ENCODE data around the gene EFCAB12. TPM values are rescaled to one million over a fixed set of nuclear protein-coding genes. Genes with fewer than 3 reads are reported as not detected.

The EFCAB12 gene
- total and polyA plus RNA-seq, 7 donors: 0.04 to 0.30 TPM; not detected in 5

DNA sequence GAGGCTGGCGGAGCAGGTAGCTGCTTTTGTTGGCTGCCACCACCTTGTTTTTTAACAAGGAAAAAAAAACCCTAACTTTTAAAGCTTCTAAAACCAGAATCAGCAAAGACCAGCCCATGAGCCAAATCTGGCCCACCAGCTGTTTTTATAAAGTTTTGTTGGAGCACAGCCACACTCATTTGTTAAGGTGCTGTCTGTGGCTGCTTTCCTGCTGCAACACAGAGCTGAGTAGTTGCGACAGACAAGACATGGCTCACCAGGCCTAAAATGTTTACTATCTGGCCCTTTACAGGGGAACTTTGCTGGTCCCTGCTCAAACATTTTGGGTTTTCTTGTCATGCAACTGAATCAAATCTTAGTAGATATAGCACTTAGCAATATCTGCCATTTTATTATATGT is 18.9 kb downstream of the EFCAB12 start:
- Histone ChIP-seq H3K27ac (no peak overlapping the region), H3K36me3 (ENCODE audit: insufficient read depth in 1 of 2, low read depth in 1 of 2) (no peaks in the 10 kb centered on the region), H3K9me3 (no peaks in the 10 kb centered on the region), H3K4me1 (no peaks in the 10 kb centered on the region), H3K27me3 (ENCODE audit: insufficient read depth in 3 of 3, low read length in 2 of 3) (no peaks in the 10 kb centered on the region), H3K4me3 (no peak overlapping the region)
- WGBS, 3 donors: 67 to 73% (median 70%) methylated on average over 2 of the region's 2 CpGs
- intact Hi-C loops (cut with DNase I): no loop called here
- no peak for ATAC-seq
- no peak for DNase-seq
- TF ChIP-seq, protein P1, sequence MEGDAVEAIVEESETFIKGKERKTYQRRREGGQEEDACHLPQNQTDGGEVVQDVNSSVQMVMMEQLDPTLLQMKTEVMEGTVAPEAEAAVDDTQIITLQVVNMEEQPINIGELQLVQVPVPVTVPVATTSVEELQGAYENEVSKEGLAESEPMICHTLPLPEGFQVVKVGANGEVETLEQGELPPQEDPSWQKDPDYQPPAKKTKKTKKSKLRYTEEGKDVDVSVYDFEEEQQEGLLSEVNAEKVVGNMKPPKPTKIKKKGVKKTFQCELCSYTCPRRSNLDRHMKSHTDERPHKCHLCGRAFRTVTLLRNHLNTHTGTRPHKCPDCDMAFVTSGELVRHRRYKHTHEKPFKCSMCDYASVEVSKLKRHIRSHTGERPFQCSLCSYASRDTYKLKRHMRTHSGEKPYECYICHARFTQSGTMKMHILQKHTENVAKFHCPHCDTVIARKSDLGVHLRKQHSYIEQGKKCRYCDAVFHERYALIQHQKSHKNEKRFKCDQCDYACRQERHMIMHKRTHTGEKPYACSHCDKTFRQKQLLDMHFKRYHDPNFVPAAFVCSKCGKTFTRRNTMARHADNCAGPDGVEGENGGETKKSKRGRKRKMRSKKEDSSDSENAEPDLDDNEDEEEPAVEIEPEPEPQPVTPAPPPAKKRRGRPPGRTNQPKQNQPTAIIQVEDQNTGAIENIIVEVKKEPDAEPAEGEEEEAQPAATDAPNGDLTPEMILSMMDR (IDR thresholded peaks at IDR 0.05): no peak

DNA sequence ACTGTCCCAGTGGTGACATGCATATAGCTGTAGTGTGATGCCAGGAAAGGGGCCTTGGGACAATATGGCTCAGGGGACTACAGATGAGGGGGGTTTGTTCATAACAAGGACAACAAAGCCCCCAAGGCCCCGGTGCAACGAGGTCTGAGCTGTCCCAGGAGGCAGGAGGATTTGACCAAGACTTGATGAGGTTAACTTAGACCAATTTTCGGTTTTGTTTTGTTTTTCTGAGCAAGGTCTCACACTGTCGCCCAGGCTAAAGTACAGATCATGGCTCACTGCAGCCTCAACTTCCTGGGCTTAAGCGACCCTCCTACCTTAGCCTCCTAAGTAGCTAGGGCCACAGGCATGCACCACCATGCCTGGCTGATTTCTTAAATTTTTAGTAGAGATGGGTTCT is 23.8 kb downstream of the EFCAB12 start:
- intact Hi-C loops (cut with DNase I): no loop called here
- Histone ChIP-seq H3K27ac (no peak overlapping the region), H3K27me3 (ENCODE audit: insufficient read depth in 3 of 3, low read length in 2 of 3) (no peaks in the 10 kb centered on the region), H3K36me3 (ENCODE audit: insufficient read depth in 1 of 2, low read depth in 1 of 2) (no peaks in the 10 kb centered on the region), H3K9me3 (no peaks in the 10 kb centered on the region), H3K4me3 (no peak overlapping the region), H3K4me1 (no peaks in the 10 kb centered on the region)
- WGBS, 3 donors: 79 to 85% (median 84%) methylated on average over 5 of the region's 5 CpGs
- TF ChIP-seq, protein P1 (IDR thresholded peaks at IDR 0.05): no peak
- ATAC-seq (no peak), DNase-seq (no peak)

DNA sequence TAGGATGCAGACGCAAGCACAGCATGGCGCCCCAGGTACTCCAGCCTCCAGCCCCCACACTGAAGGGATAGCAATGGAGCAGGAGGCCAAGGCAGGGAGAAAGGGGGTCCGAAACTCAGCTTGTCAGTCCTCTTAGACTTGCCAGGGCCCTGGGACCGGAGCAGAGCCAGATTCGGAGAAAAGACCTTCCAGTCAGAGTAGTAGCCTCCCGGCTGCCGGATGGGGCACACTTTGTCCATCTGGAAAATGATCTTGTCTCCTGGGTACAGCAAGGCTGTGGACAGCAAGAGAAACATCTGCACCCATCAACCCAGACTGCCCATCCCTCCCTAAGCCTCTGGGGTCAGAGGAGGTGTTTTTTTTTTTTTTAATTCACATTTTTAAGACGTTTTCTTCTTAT is 24.3 kb downstream of the EFCAB12 start:
- no peaks in the 10 kb centered on the region for H3K4me1 ChIP-seq
- no peaks in the 10 kb centered on the region for H3K27me3 ChIP-seq (ENCODE audit: insufficient read depth in 3 of 3, low read length in 2 of 3)
- intact Hi-C loops (cut with DNase I): no loop called here
- H3K9me3 ChIP-seq: no peaks in the 10 kb centered on the region
- DNase-seq (no peak), ATAC-seq (no peak)
- H3K4me3 ChIP-seq: no peak overlapping the region
- TF ChIP-seq, protein P1 (IDR thresholded peaks at IDR 0.05): no peak
- WGBS, 3 donors: 78 to 87% (median 80%) methylated on average over 8 of the region's 8 CpGs
- no peaks in the 10 kb centered on the region for H3K36me3 ChIP-seq (ENCODE audit: insufficient read depth in 1 of 2, low read depth in 1 of 2)
- H3K27ac ChIP-seq: no peak overlapping the region

DNA sequence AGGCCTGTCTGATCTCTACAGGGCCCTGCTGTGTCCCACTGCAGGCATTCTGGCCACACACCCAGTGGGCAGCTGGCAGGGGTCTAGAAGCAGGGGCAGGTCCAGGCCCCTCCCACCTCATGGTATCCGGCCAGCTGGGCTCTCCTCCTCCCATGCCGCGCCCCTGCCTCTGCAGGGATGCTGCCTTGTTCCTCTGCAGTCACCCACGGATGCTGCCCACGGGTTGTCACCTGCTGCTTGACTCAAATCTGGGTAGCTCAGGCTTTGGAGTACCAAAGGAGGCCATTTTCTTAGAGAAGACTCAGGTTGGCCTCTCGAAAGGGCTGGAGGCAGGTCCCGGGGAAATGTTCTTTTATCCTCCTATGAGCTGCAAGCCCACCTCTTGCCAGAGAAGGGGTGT is 25.0 kb downstream of the EFCAB12 start:
- WGBS, 3 donors: 75 to 77% (median 77%) methylated on average over 7 of the region's 7 CpGs
- peaks cover 1% of the 10 kb centered on the region for H3K4me1 ChIP-seq
- no peak for ATAC-seq
- H3K27ac ChIP-seq: no peak overlapping the region
- no peaks in the 10 kb centered on the region for H3K27me3 ChIP-seq (ENCODE audit: insufficient read depth in 3 of 3, low read length in 2 of 3)
- no peak overlapping the region for H3K4me3 ChIP-seq
- no peak for DNase-seq
- intact Hi-C loops (cut with DNase I): no loop called here
- no peaks in the 10 kb centered on the region for H3K9me3 ChIP-seq
- TF ChIP-seq, protein P1 (IDR thresholded peaks at IDR 0.05): no peak
- H3K36me3 ChIP-seq (ENCODE audit: insufficient read depth in 1 of 2, low read depth in 1 of 2): no peaks in the 10 kb centered on the region

DNA sequence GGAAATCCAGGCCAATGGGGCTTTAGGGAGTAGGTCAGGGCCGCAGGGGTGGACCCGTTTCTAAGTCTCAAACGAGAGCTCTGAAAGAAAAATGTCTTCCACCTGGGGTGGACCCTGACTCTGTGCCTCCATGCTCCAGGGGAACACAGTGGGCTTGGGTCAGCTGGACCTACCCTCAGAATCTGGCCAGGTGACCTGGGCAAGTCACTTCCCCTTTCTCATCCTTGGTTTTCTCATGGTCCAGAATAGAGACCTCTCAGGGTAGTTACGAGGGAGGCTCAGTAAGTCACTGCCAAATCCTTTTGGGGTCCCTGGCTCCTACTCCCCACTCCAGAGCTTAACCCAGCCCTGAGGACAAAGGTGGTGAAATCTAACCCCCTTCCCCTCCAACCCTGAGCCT is 25.8 kb downstream of the EFCAB12 start:
- TF ChIP-seq, protein P1 (IDR thresholded peaks at IDR 0.05): no peak
- Histone ChIP-seq H3K9me3 (no peaks in the 10 kb centered on the region), H3K4me3 (no peak overlapping the region), H3K36me3 (ENCODE audit: insufficient read depth in 1 of 2, low read depth in 1 of 2) (no peaks in the 10 kb centered on the region), H3K27ac (no peak overlapping the region), H3K27me3 (ENCODE audit: insufficient read depth in 3 of 3, low read length in 2 of 3) (no peaks in the 10 kb centered on the region), H3K4me1 (peaks cover 9% of the 10 kb centered on the region)
- 77 to 90% (median 82%) methylated on average over 4 of the region's 4 CpGs for WGBS, 3 donors
- ATAC-seq: no peak
- intact Hi-C loops (cut with DNase I): no loop called here
- no peak for DNase-seq
